ENCODE measurements around the gene NKX3-2. TPM values are rescaled to one million over a fixed set of nuclear protein-coding genes. Genes with fewer than 3 reads are reported as not detected.

Gene NKX3-2
- polyA plus RNA-seq, 3 donors: 0.04 TPM; not detected in 2

DNA sequence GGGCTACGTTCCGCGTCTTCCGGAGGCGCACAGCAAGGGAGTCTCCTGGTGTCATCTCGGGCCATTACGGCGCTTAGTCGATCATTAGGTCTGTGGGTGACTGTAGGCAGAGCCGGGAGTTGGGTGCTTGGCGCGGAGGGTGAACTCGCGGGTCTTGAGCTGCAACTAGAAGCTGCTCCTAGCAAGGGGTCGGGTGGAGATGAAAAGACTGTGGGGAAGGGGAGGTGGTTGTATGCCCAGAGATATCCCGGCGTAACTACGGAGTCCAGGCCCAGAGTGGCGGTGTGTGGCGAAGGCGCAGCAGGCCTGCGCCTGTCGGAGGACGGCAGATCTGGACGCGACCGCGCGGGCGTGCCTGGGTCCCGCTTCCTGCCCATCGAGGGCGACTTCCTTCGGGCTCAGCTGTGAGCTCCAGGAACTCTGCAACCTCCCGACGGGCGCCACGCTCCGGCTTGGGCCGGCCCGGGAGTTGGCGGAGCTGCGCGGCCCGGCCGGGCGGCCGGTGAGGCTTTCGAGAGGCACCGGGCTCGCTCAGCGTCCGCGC, 2.7 kb upstream of the NKX3-2 start:
- DNase-seq (ENCODE audit: extremely low read depth in 1 of 11, low read depth in 9 of 11, low spot score in 4 of 11): no peak

DNA sequence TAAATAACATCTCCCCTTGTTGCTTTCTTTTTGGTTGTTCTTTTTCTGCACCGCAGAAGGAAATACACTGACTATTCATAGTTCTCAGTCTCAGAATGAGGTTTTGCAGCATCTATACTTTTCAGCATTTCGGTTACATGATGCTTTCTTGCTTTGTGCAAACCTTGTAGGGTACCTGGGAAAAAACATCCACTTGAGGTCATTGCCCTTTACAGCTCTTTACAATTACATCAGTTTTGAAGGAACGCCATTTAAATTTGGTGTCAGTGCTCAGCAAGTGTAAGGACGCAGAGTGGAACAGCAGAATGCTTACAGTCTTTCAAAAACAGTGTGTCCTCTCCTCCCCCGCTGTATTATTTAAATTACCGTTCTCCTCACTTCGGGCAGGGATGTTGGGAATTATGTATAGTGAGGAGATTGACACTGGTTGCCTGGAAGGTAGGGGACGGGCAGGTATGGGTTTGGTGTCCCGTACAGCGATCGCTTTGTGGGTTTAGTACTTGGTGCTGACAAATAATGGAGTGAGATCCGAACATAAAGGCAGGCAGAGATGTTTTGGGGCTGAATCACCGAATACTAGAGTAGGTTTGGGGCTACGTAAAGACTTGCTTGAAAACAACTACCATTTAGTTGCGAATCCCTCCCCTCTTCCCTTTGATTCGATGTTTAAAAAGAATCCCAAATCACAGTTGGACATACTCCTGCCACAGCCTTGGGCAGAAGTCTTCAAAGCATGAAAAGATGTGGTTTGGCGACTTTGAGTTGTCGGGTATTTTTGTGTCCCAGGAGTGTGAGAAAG, 2.0 kb upstream of the NKX3-2 start:
- no peak for DNase-seq (ENCODE audit: extremely low read depth in 1 of 11, low read depth in 9 of 11, low spot score in 4 of 11)

DNA sequence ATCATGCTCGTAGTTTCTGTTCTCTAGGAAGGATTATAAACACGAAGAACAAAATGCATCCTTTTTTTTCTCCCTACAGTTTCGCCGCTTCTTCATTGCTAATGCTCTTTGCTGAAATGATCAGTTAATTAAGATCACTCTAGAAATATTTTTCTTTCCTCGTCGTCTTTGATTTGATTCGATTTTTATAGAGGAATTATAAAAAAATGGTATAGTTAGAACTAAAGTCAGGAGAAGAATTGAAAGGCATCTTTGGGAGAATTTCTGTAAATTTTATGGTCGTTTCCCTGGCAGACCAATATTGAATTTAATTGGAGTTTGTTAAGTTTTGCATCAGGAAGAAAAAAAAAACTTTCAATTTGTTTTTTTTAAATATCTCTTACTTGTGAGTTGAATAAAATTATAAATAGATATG, 1.1 kb upstream of the NKX3-2 start:
- no peak for DNase-seq (ENCODE audit: extremely low read depth in 1 of 11, low read depth in 9 of 11, low spot score in 4 of 11)

DNA sequence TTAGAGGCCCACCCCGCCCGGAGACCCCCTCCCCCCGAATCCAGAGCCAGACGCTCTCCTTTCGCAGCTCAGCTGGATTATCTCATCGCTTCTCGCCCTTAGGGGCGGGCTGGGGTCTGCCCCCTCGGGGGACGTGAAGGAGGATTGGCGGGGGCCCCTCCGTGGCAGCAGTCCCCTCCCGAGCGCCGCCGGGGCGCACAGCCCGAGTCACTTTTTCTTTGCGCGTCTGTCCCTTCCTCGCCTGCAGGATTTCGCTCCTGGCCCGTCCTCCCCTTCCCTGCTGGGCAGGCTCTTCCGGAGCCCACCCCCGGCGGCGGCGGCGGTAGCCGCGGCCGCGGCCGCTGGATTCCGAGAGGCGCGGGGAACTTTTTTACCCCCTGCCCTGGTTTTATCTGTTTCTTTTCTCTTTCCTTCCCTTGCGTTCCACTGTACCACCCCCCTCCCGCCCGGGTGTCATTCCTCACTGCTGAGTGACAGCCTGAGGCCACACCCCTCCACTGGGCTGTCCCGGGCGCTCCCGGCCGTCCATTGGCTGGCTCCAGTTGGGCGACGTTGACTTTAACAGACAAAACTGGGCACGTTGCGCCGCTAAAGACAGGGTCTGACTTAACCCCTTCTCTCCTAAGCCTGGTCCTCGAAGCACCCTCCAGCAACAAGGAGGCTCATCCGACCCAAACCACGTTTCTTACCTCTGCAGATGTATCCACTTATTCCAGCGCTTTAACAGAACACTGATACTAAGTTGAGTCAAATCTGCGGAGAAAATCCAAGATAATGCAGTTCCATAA, 492 bp upstream of the NKX3-2 start:
- DNase-seq (ENCODE audit: extremely low read depth in 1 of 11, low read depth in 9 of 11, low spot score in 4 of 11): peak in 9 of 11 donors; percentile 40 to 72 (median 64)

DNA sequence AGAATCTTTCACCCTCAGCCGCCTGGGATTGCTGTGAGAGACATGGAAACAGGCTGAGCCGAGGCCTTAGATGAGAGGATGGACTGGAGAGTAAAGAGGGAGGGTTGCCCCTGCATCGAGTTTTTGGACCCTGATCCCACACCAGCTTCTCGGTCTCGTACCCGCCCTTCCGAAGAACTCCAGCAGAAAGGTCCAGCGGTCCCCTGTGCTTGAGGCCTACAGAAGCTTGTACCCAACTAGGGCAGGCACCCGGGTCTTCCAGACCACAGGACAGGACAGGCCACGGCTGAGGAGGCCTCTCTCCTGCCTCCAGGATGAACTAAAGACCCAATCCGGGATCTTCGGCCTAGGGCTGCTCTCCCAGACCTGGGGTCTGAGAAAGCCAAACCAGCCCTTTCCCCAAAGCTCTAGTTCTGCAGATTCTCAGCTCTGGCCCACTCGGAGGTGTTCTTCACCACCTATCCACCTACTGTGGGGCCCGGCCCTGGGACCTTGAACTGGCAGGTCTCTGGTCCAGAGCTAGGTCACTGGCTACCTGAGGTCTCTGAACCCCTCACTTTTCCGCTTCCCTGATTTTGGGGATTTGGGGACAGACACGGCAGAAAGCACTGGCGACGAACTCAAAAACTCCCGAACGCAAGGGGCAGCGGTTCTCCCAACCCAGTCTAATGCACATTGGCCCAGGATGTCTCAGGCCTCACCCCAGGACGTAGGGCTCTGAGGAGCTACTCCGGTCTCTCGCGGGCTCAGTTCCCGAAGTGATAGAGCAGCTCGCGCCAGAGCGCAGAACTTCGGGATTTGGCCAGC, 1.1 kb downstream of the NKX3-2 start:
- DNase-seq (ENCODE audit: extremely low read depth in 1 of 11, low read depth in 9 of 11, low spot score in 4 of 11): no peak

DNA sequence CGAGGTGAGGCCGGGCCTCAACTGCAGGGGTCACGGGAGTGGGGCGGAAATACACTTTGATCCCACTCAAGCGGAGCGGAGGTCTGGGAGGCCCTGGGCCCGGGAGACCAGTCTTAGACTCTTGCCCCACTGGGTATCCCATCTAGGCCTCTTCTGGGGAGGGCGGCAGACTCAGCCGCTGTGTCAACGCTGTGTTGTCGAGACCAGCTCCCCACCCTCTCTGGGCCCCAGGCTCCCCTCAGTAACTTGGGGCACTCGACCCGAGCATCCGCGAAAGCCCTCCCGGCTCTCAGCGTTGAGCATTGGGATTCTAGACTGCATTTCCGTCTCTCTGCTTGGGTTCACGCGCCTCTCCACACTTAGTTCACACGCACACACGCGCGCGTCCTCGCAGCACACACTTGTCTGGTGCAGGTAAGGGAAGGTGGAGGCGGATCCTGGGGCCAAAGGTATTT, 1.7 kb downstream of the NKX3-2 start:
- DNase-seq (ENCODE audit: extremely low read depth in 1 of 11, low read depth in 9 of 11, low spot score in 4 of 11): no peak

DNA sequence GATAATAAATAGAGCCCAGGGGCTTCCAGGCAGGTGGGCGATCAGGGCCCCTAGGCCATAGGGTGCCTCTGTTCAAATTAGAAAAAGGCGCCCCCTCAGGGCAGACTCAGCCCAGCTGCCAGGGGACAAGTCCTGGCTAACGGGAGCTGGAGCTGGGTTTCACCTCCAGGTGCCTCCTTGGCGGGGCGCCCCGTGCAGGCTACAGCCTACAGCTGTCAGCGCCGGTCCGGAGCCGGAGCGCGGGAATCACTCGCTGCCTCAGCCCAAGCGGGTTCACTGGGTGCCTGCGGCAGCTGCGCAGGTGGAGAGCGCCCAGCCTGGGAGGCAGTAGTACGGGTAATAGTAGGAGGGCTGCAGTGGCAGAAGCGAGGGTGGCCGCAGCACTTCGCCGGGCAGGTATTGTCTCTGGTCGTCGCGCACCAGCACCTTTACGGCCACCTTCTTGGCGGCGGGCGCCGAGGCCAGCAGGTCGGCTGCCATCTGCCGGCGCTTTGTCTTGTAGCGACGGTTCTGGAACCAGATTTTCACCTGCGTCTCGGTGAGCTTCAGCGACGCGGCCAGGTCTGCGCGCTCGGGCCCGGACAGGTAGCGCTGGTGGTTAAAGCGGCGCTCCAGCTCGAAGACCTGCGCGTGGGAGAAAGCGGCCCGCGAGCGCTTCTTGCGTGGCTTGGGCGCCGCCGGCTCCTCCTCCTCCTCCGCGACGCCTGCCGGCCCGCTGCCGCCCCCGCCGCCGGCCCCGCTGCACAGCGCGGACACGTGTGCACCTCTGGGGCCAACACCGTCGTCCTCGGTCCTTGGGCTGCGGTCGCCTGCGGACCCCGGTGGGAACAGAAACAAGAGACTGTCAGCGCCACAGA, 2.4 kb downstream of the NKX3-2 start:
- DNase-seq (ENCODE audit: extremely low read depth in 1 of 11, low read depth in 9 of 11, low spot score in 4 of 11): no peak

DNA sequence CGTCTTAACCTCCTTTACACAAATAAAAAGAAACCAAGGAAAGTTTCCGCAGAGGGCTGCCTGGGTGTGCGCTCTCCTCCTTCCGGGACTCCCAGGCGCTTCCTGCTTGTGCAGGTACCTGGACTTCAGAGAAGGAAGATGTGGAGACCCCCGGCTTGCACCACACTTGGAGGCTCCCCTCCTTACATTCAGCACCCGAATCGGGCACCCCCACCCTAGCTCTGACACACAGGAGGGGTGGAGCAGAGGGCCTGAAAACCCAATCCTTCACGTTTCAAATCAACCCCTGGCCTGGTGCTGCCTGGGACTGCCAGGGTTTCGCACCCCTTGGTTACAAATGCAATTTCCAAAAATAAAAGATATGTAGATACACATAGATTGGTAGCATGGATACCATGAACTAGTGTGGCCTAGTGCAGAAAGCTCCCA, 3.1 kb downstream of the NKX3-2 start:
- DNase-seq (ENCODE audit: extremely low read depth in 1 of 11, low read depth in 9 of 11, low spot score in 4 of 11): no peak

DNA sequence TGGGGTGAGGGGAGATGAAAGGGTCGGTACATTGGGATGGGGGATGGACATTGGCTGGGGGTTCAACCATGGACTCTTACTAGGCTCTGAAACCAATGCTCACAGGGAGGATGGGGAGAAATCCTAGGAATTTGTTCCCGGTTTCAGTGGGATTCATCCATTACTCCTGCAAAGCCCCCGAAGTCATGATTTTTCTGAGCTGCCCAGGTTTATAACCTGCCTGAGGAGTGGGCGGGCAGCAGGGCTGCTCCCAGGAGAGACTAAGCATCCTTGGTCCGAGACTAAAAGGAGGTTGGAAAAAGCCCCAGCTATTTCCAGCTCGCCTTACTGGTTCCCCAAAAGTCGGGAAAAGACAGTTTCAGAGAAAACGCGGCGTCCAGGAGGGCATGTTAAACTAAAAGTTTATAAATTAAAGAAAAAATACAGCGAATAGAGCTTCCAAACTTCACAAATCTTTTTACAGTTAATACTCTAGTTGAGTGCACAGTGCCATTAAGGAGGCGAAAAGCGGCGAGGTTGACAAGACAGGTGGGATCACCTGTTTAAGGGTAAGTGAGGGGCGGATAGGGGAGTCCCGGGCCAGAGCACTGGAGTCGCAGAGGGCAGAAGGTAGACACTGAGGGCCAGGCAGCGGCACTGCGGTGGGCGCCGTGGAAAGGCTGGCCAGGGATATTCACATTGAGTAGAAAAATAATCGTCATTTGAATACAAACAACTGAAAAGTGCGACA, 3.7 kb downstream of the NKX3-2 start:
- DNase-seq (ENCODE audit: extremely low read depth in 1 of 11, low read depth in 9 of 11, low spot score in 4 of 11): no peak

DNA sequence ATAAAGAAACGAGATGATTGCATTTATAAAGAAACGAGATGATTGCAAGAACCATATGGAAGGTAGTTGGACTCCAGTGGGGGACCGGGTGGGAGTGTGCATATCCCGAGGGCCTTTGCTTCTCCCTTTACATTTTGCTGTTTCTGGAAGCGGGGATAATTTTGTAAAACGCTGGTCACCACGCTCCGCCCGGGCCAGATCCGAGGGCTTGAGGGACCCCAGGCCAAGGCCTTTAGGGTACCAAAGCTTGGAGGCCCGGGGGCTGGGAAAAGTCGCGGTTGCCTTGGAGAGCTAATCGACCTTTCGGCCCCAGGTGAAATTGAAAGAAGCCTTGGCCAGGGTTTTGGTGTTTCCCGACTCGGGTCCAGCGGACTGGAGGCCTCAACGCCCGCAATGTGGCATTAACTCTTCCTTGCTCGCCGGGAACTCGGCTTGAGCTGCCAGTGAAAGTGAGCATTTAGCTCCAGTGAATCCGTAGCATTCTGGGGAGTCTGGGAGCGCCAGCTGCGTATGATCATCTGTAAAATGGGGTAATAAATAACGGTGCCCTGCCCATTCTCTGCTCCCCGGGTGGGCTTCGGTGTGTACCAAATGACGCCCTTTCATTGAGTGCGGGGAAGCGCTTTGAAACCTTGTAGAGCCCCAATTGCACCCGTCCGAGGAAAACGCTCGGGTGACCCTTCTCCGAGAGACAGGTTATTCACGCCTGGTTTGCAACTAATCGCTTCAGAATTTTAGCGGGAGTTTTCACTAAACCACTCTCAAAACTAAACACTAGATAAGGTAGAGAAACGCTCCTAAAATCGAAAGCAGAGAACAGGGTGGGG, 4.5 kb downstream of the NKX3-2 start:
- DNase-seq (ENCODE audit: extremely low read depth in 1 of 11, low read depth in 9 of 11, low spot score in 4 of 11): no peak

DNA sequence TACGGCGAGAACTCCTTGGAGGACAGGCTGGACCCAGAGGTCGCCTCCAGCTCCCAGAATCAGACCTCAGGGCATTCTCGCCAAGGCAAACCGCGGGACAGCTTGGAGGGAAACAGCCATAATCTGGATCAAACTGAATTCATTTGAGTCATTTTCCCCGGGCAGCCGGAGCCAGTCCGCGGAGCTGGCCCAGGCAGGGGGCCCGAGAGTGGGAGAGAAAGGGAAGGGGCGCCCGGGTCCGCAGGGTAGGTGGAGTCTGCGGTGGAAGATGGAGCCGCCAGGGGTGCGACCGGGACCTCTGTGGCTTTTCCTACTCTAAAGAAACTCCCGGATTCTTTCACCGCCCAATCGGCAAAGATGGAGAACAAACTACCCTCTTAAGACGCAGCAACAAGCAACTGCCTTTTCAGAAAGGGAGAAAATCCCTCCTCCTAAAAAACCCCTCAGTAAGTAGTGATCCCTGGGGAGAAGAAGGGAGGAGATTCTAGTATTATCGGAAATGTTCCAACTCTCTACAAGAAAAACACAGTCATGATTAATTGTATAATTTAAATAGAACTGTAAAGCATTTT, 5.2 kb downstream of the NKX3-2 start:
- DNase-seq (ENCODE audit: extremely low read depth in 1 of 11, low read depth in 9 of 11, low spot score in 4 of 11): no peak

DNA sequence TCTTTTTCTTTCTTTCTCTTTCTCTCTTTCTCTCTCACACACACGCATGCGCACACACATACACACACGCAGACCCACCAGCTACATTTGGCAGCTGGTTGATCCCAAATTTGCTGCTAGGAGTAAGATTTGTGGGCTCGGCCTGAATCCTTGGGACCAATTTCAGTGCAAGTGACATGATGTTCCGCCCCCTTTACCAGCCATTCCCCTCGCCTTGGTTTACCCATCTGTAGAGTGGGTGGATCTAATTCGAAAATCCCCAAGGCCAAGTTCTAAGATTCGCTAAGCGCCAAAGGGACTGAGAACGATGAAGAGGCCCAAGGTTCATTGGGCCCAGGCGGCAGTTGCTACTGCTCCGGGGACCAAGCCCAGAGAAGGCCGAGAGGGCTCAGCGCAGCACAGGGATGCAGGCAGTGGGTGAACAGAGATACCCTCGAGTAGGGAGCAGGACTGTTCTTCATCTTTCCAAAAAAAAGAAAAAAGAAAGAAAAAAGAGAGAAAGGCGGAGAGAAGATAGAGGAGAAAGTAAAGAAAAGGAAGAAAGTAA, 5.8 kb downstream of the NKX3-2 start:
- DNase-seq (ENCODE audit: extremely low read depth in 1 of 11, low read depth in 9 of 11, low spot score in 4 of 11): no peak

DNA sequence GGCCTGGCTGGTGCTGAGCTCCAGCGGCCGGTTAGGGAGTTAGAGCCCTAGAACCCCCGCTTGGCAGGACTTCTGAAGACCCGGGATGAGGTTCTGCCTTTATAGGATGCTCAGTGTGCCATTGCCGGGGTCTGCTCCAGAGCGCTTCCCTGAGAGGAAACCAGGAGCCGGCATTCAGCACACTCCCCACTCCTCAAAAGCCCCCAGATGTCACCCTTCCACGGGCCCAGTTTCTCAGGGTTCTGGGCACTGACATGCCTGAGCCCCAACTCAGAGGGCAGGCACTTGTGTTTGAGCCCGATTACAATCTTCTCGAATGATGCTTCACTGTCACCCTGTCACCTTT, 6.5 kb downstream of the NKX3-2 start:
- no peak for DNase-seq (ENCODE audit: extremely low read depth in 1 of 11, low read depth in 9 of 11, low spot score in 4 of 11)

DNA sequence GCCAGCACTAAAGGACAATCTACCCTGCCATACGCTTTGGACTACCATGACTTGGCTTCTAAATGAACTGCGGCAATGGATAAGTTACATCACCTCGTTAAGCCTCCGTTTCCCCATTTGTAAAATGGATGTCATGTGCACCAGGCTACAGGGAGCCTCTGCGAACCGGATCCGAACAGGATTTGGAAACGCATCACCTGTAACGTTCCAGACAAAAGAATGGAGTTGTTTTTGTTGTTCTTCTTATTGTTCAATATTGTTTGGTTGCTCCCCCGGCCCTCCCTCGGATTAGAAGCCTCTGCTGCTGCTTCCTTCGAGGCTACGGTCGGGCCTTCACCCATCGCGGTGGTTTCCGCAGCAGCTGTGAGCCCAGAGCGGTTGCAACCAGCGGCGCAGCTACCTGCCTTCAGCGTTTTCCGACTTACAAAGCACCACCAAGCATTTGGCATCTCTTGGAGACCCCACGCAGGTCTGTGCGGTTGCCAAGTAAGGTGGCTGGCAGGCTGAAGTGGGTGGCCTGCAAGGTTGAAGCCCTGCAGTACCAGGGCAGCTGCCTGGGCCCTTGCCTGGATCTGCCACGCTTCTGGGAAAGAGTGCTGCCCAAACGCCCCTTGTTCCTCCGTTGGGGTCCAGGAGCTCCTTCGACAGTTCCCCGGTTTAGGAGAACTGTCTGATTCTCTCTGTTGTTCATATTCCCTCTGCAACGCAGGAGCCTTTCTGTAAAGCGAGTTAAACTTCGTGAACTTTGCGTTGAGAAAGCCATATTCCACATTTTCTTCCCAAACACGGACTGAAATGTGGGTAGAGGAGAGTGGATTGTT, 7.1 kb downstream of the NKX3-2 start:
- DNase-seq (ENCODE audit: extremely low read depth in 1 of 11, low read depth in 9 of 11, low spot score in 4 of 11): no peak

DNA sequence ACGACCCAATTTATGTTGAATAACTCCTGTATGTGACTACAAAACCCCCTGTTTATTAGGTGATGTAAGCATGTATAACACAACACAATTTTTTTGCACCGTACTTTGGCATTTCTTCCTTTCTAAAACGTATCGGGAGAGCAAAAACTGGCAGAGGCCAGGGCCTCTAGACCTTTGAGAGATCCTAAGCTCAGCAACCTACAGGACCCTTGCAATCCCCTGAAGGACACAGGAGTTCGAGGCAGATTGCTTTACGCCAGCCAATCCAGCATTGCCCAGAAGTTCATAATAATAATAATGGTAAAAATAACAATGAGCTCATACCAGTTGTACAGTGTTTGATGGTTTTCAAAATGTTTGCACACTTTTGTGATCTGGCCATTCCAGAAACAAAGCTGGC, 7.7 kb downstream of the NKX3-2 start:
- no peak for DNase-seq (ENCODE audit: extremely low read depth in 1 of 11, low read depth in 9 of 11, low spot score in 4 of 11)
